ENCODE results near the gene SHF.

GRCh38 chr15:45118996-45119395, 68.8 kb downstream of the SHF start:
- no peak for TF ChIP-seq EZH2 (IDR thresholded peaks at IDR 0.05; ENCODE audit: insufficient read depth, poor library complexity, severe bottlenecking)
- TF ChIP-seq EZH2phosphoT487 (IDR thresholded peaks at IDR 0.05; ENCODE audit: insufficient read depth, low read depth), result no peak
